Peyer's patch (tissue), 4 donors: ENCODE results near the gene SBF2. TPM values are rescaled to one million over a fixed set of nuclear protein-coding genes. Genes with fewer than 3 reads are reported as not detected.
A peak's percentile ranks its signal among the peaks of the same experiment; 100 is the strongest.

Experiments
- DNase-seq, 3 donors: peaks; one replicate each; pipeline ENCODE4 v3.0.0-alpha.2; 2017 to 2019
- H3K27ac ChIP-seq, 4 donors: fragments of 200-600 bp; sonication (generic); one replicate each; pipeline ENCODE4 v1.5.1; 2016 to 2019
- H3K27me3 ChIP-seq, 2 donors: fragments of 200-600 bp; sonication (generic); one replicate each; pipeline ENCODE4 v1.5.1; 2019
- H3K36me3 ChIP-seq, 3 donors: fragments of 200-600 bp; sonication (generic); one replicate each; pipeline ENCODE4 v1.5.1; 2016 to 2019
- H3K4me1 ChIP-seq, 4 donors: fragments of 200-600 bp; sonication (generic); one replicate each; pipeline ENCODE4 v1.5.1; 2016 to 2019
- H3K4me3 ChIP-seq, 4 donors: fragments of 200-600 bp; sonication (generic); 1 replicate in 3 of 4; 2 replicates in 1 of 4; pipeline ENCODE4 v1.5.1; 2016 to 2019; ENCODE audit warnings: mild to moderate bottlenecking in 1 of 4
- H3K9me3 ChIP-seq, 4 donors: fragments of 200-600 bp; sonication (generic); one replicate each; pipeline ENCODE4 v1.5.1; 2016 to 2019; ENCODE audit warnings: mild to moderate bottlenecking in 1 of 4
- POLR2A ChIP-seq, 2 donors: fragments of 450-650 bp; IDR thresholded peaks; one replicate each; pipeline ENCODE4 v1.5.1; 2017; ENCODE audit warnings: antibody characterized with exemption in 2 of 2, mild to moderate bottlenecking in 2 of 2, moderate library complexity in 2 of 2
- total RNA-seq, 4 donors: library from RNA; depleted of rRNA; stranded (reverse); fragments of >200 nt; gene quantifications; one replicate each; pipeline ENCODE4 v1.1.0, GENCODE V29; 2016
- TF ChIP-seq, protein P1 (sequence below), 6 experiments: fragments of 450-650 bp in 4 of 6; fragments of 200-600 bp in 2 of 6; sonication (generic) in 1 of 6; IDR thresholded peaks; one replicate each; pipeline ENCODE4 v1.5.1; 2017 to 2019; ENCODE audit warnings: antibody characterized with exemption in 6 of 6, mild to moderate bottlenecking in 3 of 6, moderate library complexity in 1 of 6

SBF2 gene
- total RNA-seq, 4 donors from 2014 or later: 52.7 to 70.1 (median 56.7) TPM

GRCh38 chr11:10304495-10305261, 10.7 kb upstream of the SBF2 start, which contains the start of gene ADM:
ADM (plus strand) TSS chr11:10305073; CDS start chr11:10305701, 628 bp downstream.
- Histone ChIP-seq H3K27me3 (no peaks in the 10 kb centered on the region), H3K9me3 (no peaks in the 10 kb centered on the region), H3K36me3 (no peaks in the 10 kb centered on the region), H3K27ac (peak within 1 kb of the TSS; percentile 75 to 94 (median 85)), H3K4me3 (peak within 1 kb of the TSS; percentile 61 to 69 (median 66)), H3K4me1 (peaks cover 0 to 48% (median 30%) of the 10 kb centered on the region in 4 donors)
- peak; percentile 97 for TF ChIP-seq POLR2A (IDR thresholded peaks at IDR 0.05)
- TF ChIP-seq, protein P1, sequence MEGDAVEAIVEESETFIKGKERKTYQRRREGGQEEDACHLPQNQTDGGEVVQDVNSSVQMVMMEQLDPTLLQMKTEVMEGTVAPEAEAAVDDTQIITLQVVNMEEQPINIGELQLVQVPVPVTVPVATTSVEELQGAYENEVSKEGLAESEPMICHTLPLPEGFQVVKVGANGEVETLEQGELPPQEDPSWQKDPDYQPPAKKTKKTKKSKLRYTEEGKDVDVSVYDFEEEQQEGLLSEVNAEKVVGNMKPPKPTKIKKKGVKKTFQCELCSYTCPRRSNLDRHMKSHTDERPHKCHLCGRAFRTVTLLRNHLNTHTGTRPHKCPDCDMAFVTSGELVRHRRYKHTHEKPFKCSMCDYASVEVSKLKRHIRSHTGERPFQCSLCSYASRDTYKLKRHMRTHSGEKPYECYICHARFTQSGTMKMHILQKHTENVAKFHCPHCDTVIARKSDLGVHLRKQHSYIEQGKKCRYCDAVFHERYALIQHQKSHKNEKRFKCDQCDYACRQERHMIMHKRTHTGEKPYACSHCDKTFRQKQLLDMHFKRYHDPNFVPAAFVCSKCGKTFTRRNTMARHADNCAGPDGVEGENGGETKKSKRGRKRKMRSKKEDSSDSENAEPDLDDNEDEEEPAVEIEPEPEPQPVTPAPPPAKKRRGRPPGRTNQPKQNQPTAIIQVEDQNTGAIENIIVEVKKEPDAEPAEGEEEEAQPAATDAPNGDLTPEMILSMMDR (IDR thresholded peaks at IDR 0.05): peak; percentile 7 to 59 (median 48)
- DNase-seq: peak; percentile 69 to 93 (median 89)

DNA sequence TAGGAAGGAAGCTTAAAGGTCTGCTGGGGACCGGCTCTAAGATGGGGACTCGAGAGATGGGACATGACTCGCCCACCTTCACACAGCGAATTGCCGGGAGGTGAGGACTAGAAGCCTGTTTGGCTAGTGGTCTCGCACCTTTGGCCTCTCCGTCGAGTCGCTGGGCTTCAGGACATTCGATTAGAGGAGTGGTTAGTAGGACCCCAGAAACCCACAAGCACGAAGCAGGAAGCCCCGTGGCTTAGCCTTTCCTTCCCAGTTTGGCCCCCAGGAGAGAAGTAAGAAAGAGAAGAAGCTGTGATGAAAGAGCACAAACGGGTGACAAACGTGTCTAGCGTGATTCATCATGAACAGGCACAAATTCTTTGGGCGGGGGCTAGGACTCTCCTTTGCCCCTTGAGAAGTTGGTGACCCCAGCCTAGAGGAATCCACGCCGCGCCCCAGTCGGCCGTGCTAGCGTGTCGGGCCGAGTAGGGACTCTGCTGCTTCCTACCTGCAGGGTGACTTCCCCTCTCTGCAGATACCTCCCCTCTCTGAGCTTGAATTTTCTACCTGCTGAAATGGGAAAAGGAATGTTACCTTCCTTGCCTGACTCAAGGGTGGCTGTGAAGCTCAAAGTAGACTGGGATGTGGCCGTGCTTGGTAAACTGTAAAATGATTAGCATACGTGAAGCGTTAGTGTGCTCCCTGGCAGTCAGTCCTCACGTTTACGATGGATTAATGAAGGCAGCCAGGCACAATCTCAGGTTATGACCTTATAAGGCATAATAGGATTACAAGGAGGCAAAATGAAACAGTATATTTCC, 9.7 kb upstream of the SBF2 start:
- TF ChIP-seq, protein P1 (IDR thresholded peaks at IDR 0.05): no peak
- peak; percentile 55 to 62 for TF ChIP-seq POLR2A (IDR thresholded peaks at IDR 0.05)
- H3K27ac ChIP-seq: peak overlapping the region; percentile 75 to 94 (median 85)
- H3K4me3 ChIP-seq: peak overlapping the region; percentile 61 to 69 (median 66)
- H3K4me1 ChIP-seq: peaks cover 0 to 42% (median 28%) of the 10 kb centered on the region in 4 donors
- H3K9me3 ChIP-seq: no peaks in the 10 kb centered on the region
- peak; percentile 59 to 78 (median 75) for DNase-seq
- H3K27me3 ChIP-seq: no peaks in the 10 kb centered on the region
- no peaks in the 10 kb centered on the region for H3K36me3 ChIP-seq

GRCh38 chr11:10302744-10303557, 8.9 kb upstream of the SBF2 start:
- TF ChIP-seq, protein P1 (IDR thresholded peaks at IDR 0.05): peak in 1 of 6 experiments; percentile 12
- peak; percentile 68 to 74 for TF ChIP-seq POLR2A (IDR thresholded peaks at IDR 0.05)
- Histone ChIP-seq H3K4me3 (peak overlapping the region; percentile 61 to 69 (median 66)), H3K36me3 (no peaks in the 10 kb centered on the region), H3K9me3 (no peaks in the 10 kb centered on the region), H3K4me1 (peaks cover 0 to 42% (median 25%) of the 10 kb centered on the region in 4 donors), H3K27ac (peak overlapping the region; percentile 75 to 94 (median 85)), H3K27me3 (no peaks in the 10 kb centered on the region)
- DNase-seq: peak; percentile 86 to 95 (median 94)

DNA sequence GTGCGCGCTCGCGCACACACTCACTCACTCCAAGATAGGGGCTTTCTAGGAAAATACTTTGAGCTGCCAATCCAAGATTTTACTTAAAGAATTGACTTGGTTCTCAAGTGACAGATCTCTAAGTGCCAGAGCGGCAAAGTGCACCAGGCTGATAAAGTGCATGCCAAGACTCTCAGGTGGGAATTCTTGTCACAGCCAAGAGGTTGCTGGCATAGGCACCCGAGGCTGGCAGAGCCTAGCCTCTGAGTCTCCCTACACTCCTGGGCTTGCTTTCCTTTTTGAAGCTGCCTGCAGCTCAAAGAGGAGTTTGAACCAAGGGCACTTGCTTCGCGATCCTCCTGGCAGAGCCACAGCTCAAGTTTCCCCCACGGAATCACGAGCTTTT, 8.3 kb upstream of the SBF2 start:
- no peak for DNase-seq

More for the DNA sequence above, 8.3 kb upstream of the SBF2 start:
- no peaks in the 10 kb centered on the region for H3K9me3 ChIP-seq
- TF ChIP-seq POLR2A (IDR thresholded peaks at IDR 0.05): no peak
- TF ChIP-seq, protein P1 (IDR thresholded peaks at IDR 0.05): no peak
- H3K4me3 ChIP-seq: peak overlapping the region; percentile 61 to 69 (median 66)
- H3K27ac ChIP-seq: peak overlapping the region; percentile 75 to 94 (median 85)
- peaks cover 0 to 37% (median 22%) of the 10 kb centered on the region in 4 donors for H3K4me1 ChIP-seq
- H3K27me3 ChIP-seq: no peaks in the 10 kb centered on the region
- no peaks in the 10 kb centered on the region for H3K36me3 ChIP-seq
